GM23338 (cell line): ENCODE data around the gene DDIT3.
"Not testable (repeated sequence)": the region's sequence is repeated elsewhere in the genome, so short reads cannot be mapped to it uniquely, and the experiment has no call there.

Source experiments
- CREB1 ChIP-seq: fragments of 250-450 bp; sonication (Bioruptor Pico); IDR thresholded peaks from 2 replicates; pipeline ENCODE4 v1.5.0; 2020; ENCODE audit warnings: low read depth, mild to moderate bottlenecking, moderate library complexity
- CTCF ChIP-seq, 2 experiments: fragments of 200-600 bp in 1 of 2; sonication (generic) in 1 of 2; conservative IDR thresholded peaks; 2 replicates each; pipeline versions ENCODE4 v1.5.1 to v1.6.1; 2016 to 2017; ENCODE audit warnings: antibody characterized with exemption in 2 of 2, low read depth in 2 of 2, mild to moderate bottlenecking in 2 of 2, moderate library complexity in 1 of 2
- EZH2 ChIP-seq: fragments of 200-600 bp; sonication (generic); IDR thresholded peaks from one replicate; pipeline ENCODE4 v1.8.0; 2017; ENCODE audit warnings: antibody characterized with exemption, mild to moderate bottlenecking, low read depth; ENCODE audit not compliant: unreplicated experiment
- EZH2phosphoT487 ChIP-seq: fragments of 200-600 bp; sonication (generic); IDR thresholded peaks from one replicate; pipeline ENCODE4 v1.8.1; 2018; ENCODE audit warnings: antibody characterized with exemption; ENCODE audit not compliant: unreplicated experiment
- JUNB ChIP-seq: IDR thresholded peaks from one replicate; pipeline ENCODE4 v1.6.1; 2016; ENCODE audit warnings: antibody characterized with exemption; ENCODE audit not compliant: unreplicated experiment
- POLR2AphosphoS5 ChIP-seq: IDR thresholded peaks from 2 replicates; pipeline ENCODE4 v1.6.1; 2016; ENCODE audit warnings: antibody characterized with exemption, low read depth
- ZNF114 ChIP-seq: fragments of 250-450 bp; sonication (Bioruptor Pico); IDR thresholded peaks from 2 replicates; pipeline ENCODE4 v1.5.0; 2020; ENCODE audit warnings: mild to moderate bottlenecking, moderate library complexity
- ZNF462 ChIP-seq: fragments of 250-450 bp; sonication (Bioruptor Pico); IDR thresholded peaks from 2 replicates; pipeline ENCODE4 v1.5.0; 2020; ENCODE audit warnings: mild to moderate bottlenecking, moderate library complexity
- TF ChIP-seq, protein P1 (sequence below): IDR thresholded peaks from one replicate; pipeline ENCODE4 v1.6.1; 2018; ENCODE audit warnings: antibody characterized with exemption; ENCODE audit not compliant: unreplicated experiment
- TF ChIP-seq, protein P2 (sequence below): IDR thresholded peaks from 2 replicates; pipeline ENCODE4 v1.6.1; 2016; ENCODE audit warnings: antibody characterized with exemption

DNA sequence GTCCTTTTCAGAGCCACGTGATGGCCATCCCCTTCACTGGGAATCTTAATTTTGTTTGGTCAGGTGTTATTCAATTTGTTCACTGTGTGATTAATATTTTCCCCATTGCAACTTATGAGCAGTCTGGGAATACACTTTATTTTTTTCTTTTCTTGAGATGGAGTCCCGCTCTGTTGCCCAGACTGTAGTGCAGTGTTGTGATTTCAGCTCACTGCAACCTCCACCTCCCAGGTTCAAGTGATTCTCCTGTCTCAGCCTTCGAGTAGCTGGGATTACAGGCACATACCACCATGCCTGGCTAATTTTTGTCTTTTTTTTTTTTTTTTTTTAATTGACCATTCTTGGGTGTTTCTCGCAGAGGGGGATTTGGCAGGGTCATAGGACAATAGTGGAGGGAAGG is 13.8 kb downstream of the DDIT3 start:
- TF ChIP-seq, protein P1, sequence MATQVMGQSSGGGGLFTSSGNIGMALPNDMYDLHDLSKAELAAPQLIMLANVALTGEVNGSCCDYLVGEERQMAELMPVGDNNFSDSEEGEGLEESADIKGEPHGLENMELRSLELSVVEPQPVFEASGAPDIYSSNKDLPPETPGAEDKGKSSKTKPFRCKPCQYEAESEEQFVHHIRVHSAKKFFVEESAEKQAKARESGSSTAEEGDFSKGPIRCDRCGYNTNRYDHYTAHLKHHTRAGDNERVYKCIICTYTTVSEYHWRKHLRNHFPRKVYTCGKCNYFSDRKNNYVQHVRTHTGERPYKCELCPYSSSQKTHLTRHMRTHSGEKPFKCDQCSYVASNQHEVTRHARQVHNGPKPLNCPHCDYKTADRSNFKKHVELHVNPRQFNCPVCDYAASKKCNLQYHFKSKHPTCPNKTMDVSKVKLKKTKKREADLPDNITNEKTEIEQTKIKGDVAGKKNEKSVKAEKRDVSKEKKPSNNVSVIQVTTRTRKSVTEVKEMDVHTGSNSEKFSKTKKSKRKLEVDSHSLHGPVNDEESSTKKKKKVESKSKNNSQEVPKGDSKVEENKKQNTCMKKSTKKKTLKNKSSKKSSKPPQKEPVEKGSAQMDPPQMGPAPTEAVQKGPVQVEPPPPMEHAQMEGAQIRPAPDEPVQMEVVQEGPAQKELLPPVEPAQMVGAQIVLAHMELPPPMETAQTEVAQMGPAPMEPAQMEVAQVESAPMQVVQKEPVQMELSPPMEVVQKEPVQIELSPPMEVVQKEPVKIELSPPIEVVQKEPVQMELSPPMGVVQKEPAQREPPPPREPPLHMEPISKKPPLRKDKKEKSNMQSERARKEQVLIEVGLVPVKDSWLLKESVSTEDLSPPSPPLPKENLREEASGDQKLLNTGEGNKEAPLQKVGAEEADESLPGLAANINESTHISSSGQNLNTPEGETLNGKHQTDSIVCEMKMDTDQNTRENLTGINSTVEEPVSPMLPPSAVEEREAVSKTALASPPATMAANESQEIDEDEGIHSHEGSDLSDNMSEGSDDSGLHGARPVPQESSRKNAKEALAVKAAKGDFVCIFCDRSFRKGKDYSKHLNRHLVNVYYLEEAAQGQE = not testable (repeated sequence)
- not testable (repeated sequence) for TF ChIP-seq CTCF (conservative IDR thresholded peaks at IDR 0.05; ENCODE audit: low read depth in 2 of 2); POLR2AphosphoS5; EZH2; CREB1; EZH2phosphoT487; JUNB; ZNF114 (CRISPR knock-in tag); ZNF462 (CRISPR knock-in tag)
- TF ChIP-seq, protein P2, sequence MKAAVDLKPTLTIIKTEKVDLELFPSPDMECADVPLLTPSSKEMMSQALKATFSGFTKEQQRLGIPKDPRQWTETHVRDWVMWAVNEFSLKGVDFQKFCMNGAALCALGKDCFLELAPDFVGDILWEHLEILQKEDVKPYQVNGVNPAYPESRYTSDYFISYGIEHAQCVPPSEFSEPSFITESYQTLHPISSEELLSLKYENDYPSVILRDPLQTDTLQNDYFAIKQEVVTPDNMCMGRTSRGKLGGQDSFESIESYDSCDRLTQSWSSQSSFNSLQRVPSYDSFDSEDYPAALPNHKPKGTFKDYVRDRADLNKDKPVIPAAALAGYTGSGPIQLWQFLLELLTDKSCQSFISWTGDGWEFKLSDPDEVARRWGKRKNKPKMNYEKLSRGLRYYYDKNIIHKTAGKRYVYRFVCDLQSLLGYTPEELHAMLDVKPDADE = not testable (repeated sequence)
